ENCODE measurements around the gene WDFY4.

The WDFY4 gene

GRCh38 chr10:48772059-48772458 is 87.4 kb downstream of the WDFY4 start:
- no peaks in the 10 kb centered on the region for H3K9me3 ChIP-seq
- no peaks in the 10 kb centered on the region for H3K36me3 ChIP-seq
- H3K27me3 ChIP-seq, result no peaks in the 10 kb centered on the region
- no peak overlapping the region for H3K27ac ChIP-seq
- H3K4me1 ChIP-seq, result no peaks in the 10 kb centered on the region
- no peak for DNase-seq
- no peak overlapping the region for H3K4me3 ChIP-seq
- intact Hi-C loops (cut with DNase I; ENCODE audit: low total_unique reads), result no loop called here
- TF ChIP-seq CTCF (IDR thresholded peaks at IDR 0.05), result no peak

GRCh38 chr10:48773580-48773979 is 88.9 kb downstream of the WDFY4 start:
- no peaks in the 10 kb centered on the region for H3K9me3 ChIP-seq

GRCh38 chr10:48774416-48775205 is 89.9 kb downstream of the WDFY4 start:
- no peaks in the 10 kb centered on the region for H3K36me3 ChIP-seq
- H3K4me1 ChIP-seq, result no peaks in the 10 kb centered on the region
- DNase-seq, result no peak
- no peak overlapping the region for H3K4me3 ChIP-seq
- intact Hi-C loops (cut with DNase I; ENCODE audit: low total_unique reads), result no loop called here
- no peak overlapping the region for H3K27ac ChIP-seq
- H3K27me3 ChIP-seq, result no peaks in the 10 kb centered on the region
- no peaks in the 10 kb centered on the region for H3K9me3 ChIP-seq
- TF ChIP-seq CTCF (IDR thresholded peaks at IDR 0.05), result no peak

More at GRCh38 chr10:48773580-48773979, 88.9 kb downstream of the WDFY4 start:
- Histone ChIP-seq H3K27ac (no peak overlapping the region), H3K27me3 (no peaks in the 10 kb centered on the region), H3K4me1 (no peaks in the 10 kb centered on the region), H3K36me3 (no peaks in the 10 kb centered on the region), H3K4me3 (no peak overlapping the region)
- DNase-seq, result no peak
- TF ChIP-seq CTCF (IDR thresholded peaks at IDR 0.05), result no peak
- intact Hi-C loops (cut with DNase I; ENCODE audit: low total_unique reads), result no loop called here

GRCh38 chr10:48775206-48775517 is 90.5 kb downstream of the WDFY4 start:
- Histone ChIP-seq H3K27ac (no peak overlapping the region), H3K4me1 (no peaks in the 10 kb centered on the region), H3K9me3 (no peaks in the 10 kb centered on the region), H3K27me3 (no peaks in the 10 kb centered on the region), H3K36me3 (no peaks in the 10 kb centered on the region), H3K4me3 (no peak overlapping the region)
- intact Hi-C loops (cut with DNase I; ENCODE audit: low total_unique reads), result no loop called here
- DNase-seq, result no peak
- no peak for TF ChIP-seq CTCF (IDR thresholded peaks at IDR 0.05)

GRCh38 chr10:48776005-48776522 is 91.4 kb downstream of the WDFY4 start:
- H3K9me3 ChIP-seq, result no peaks in the 10 kb centered on the region
- DNase-seq, result no peak
- H3K4me3 ChIP-seq, result no peak overlapping the region
- intact Hi-C loops (cut with DNase I; ENCODE audit: low total_unique reads), result no loop called here
- TF ChIP-seq CTCF (IDR thresholded peaks at IDR 0.05), result no peak
- no peak overlapping the region for H3K27ac ChIP-seq
- no peaks in the 10 kb centered on the region for H3K36me3 ChIP-seq
- no peaks in the 10 kb centered on the region for H3K4me1 ChIP-seq
- H3K27me3 ChIP-seq, result no peaks in the 10 kb centered on the region
